Liver (tissue), 3 donors: ENCODE results near the gene GATM.

Experiments
- FOXA1 ChIP-seq: IDR thresholded peaks from 2 replicates; pipeline ENCODE4 v1.6.1; 2016; ENCODE audit warnings: antibody characterized with exemption
- GABPA ChIP-seq, 2 donors: IDR thresholded peaks in 1 of 2; conservative IDR thresholded peaks in 1 of 2; 2 replicates each; pipeline ENCODE4 v1.6.1; 2016; ENCODE audit warnings: antibody characterized with exemption in 2 of 2, mild to moderate bottlenecking in 1 of 2, moderate library complexity in 1 of 2
- RXRA ChIP-seq, 2 donors: IDR thresholded peaks; 2 replicates each; pipeline ENCODE4 v1.6.1; 2017 to 2018; ENCODE audit warnings: antibody characterized with exemption in 2 of 2, mild to moderate bottlenecking in 1 of 2
- SP1 ChIP-seq: IDR thresholded peaks from 2 replicates; pipeline ENCODE4 v1.6.1; 2018; ENCODE audit warnings: antibody characterized with exemption, mild to moderate bottlenecking
- TF ChIP-seq, protein P1 (sequence below): fragments of 150-350 bp; IDR thresholded peaks from 2 replicates; pipeline ENCODE4 v1.5.1; 2017; ENCODE audit warnings: improper control_type of control experiment, low read depth, low read length; ENCODE audit not compliant: missing input control
- TF ChIP-seq, protein P2 (sequence below): IDR thresholded peaks from 2 replicates; pipeline ENCODE4 v1.6.1; 2016; ENCODE audit warnings: antibody characterized with exemption, mild to moderate bottlenecking
- donor health status: healthy.
- donor health status: healthy.

DNA sequence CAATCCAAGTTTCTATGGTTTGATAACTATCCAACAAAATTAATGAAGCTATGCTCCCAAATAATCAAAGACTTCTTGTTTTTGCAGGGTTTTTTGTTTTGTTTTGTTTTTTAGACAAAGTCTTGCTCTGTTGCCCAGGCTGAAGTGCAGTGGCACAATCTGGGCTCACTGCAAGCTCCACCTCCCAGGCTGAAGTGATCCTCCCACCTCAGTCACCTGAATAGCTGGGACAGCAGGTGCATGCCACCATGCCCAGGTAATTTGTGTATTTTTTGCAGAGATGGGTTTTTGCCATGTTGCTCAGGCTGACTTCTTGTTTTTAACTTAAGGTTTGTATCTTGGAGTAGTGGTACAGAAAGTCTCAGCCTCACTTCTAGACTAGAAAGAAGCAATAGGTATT, 11.0 kb upstream of the GATM start:
- TF ChIP-seq, protein P1, sequence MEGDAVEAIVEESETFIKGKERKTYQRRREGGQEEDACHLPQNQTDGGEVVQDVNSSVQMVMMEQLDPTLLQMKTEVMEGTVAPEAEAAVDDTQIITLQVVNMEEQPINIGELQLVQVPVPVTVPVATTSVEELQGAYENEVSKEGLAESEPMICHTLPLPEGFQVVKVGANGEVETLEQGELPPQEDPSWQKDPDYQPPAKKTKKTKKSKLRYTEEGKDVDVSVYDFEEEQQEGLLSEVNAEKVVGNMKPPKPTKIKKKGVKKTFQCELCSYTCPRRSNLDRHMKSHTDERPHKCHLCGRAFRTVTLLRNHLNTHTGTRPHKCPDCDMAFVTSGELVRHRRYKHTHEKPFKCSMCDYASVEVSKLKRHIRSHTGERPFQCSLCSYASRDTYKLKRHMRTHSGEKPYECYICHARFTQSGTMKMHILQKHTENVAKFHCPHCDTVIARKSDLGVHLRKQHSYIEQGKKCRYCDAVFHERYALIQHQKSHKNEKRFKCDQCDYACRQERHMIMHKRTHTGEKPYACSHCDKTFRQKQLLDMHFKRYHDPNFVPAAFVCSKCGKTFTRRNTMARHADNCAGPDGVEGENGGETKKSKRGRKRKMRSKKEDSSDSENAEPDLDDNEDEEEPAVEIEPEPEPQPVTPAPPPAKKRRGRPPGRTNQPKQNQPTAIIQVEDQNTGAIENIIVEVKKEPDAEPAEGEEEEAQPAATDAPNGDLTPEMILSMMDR = no peak
- TF ChIP-seq GABPA (IDR thresholded peaks at IDR 0.05 in 1 of 2, conservative IDR thresholded peaks at IDR 0.05 in 1 of 2) = no peak
- TF ChIP-seq, protein P2, sequence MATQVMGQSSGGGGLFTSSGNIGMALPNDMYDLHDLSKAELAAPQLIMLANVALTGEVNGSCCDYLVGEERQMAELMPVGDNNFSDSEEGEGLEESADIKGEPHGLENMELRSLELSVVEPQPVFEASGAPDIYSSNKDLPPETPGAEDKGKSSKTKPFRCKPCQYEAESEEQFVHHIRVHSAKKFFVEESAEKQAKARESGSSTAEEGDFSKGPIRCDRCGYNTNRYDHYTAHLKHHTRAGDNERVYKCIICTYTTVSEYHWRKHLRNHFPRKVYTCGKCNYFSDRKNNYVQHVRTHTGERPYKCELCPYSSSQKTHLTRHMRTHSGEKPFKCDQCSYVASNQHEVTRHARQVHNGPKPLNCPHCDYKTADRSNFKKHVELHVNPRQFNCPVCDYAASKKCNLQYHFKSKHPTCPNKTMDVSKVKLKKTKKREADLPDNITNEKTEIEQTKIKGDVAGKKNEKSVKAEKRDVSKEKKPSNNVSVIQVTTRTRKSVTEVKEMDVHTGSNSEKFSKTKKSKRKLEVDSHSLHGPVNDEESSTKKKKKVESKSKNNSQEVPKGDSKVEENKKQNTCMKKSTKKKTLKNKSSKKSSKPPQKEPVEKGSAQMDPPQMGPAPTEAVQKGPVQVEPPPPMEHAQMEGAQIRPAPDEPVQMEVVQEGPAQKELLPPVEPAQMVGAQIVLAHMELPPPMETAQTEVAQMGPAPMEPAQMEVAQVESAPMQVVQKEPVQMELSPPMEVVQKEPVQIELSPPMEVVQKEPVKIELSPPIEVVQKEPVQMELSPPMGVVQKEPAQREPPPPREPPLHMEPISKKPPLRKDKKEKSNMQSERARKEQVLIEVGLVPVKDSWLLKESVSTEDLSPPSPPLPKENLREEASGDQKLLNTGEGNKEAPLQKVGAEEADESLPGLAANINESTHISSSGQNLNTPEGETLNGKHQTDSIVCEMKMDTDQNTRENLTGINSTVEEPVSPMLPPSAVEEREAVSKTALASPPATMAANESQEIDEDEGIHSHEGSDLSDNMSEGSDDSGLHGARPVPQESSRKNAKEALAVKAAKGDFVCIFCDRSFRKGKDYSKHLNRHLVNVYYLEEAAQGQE = no peak
- no peak for TF ChIP-seq FOXA1
- TF ChIP-seq SP1 = no peak
- no peak for TF ChIP-seq RXRA (IDR thresholded peaks at IDR 0.05)
